ENCODE data around the gene SMG6. TPM values are rescaled to one million over a fixed set of nuclear protein-coding genes. Genes with fewer than 3 reads are reported as not detected.

SMG6 gene
- total RNA-seq, 1 donor from 2014 or later, result 19.4 TPM

- no peak overlapping the region for H3K4me3 ChIP-seq (ENCODE audit: low read depth, low read length)
- no peak for TF ChIP-seq CTCF (conservative IDR thresholded peaks at IDR 0.05; ENCODE audit: low read depth, low read length)
- no peak for DNase-seq (ENCODE audit: low read depth)
Observed at GRCh38 chr17:2075336-2076086, 228.1 kb downstream of the SMG6 start.

- no peak overlapping the region for H3K4me3 ChIP-seq (ENCODE audit: low read depth, low read length)
- DNase-seq (ENCODE audit: low read depth), result no peak
- TF ChIP-seq CTCF (conservative IDR thresholded peaks at IDR 0.05; ENCODE audit: low read depth, low read length), result no peak
Observed at GRCh38 chr17:2074919-2075318, 228.7 kb downstream of the SMG6 start.

GRCh38 chr17:2071455-2072281, 231.9 kb downstream of the SMG6 start:
- no peak for DNase-seq (ENCODE audit: low read depth)
- no peak for TF ChIP-seq CTCF (conservative IDR thresholded peaks at IDR 0.05; ENCODE audit: low read depth, low read length)

GRCh38 chr17:2071024-2071385, 232.6 kb downstream of the SMG6 start:
- DNase-seq (ENCODE audit: low read depth), result no peak
- H3K4me3 ChIP-seq (ENCODE audit: low read depth, low read length), result no peak overlapping the region
- TF ChIP-seq CTCF (conservative IDR thresholded peaks at IDR 0.05; ENCODE audit: low read depth, low read length), result no peak

More at GRCh38 chr17:2071455-2072281, 231.9 kb downstream of the SMG6 start:
- H3K4me3 ChIP-seq (ENCODE audit: low read depth, low read length), result no peak overlapping the region

- no peak for DNase-seq (ENCODE audit: low read depth)
- no peak for TF ChIP-seq CTCF (conservative IDR thresholded peaks at IDR 0.05; ENCODE audit: low read depth, low read length)
- H3K4me3 ChIP-seq (ENCODE audit: low read depth, low read length), result no peak overlapping the region
Observed at GRCh38 chr17:2070241-2071023, 233.2 kb downstream of the SMG6 start.

- DNase-seq (ENCODE audit: low read depth), result no peak
- TF ChIP-seq CTCF (conservative IDR thresholded peaks at IDR 0.05; ENCODE audit: low read depth, low read length), result no peak
- H3K4me3 ChIP-seq (ENCODE audit: low read depth, low read length), result no peak overlapping the region
Observed at GRCh38 chr17:2068519-2069051, 235.0 kb downstream of the SMG6 start.
